ENCODE measurements around the gene KCMF1. TPM values are rescaled to one million over a fixed set of nuclear protein-coding genes. Genes with fewer than 3 reads are reported as not detected.

KCMF1 gene
- total and polyA plus RNA-seq, 2 of the 13 experiments (the other 11 are each of a cell fraction or from before 2014, with no cell fraction given) = 62.1 to 116 TPM

- WGBS (ENCODE audit: low lambda C conversion rate) = 100% methylated on average over 1 of the region's 1 CpG
- POLR2A ChIA-PET = no interaction called here
- intact Hi-C loops (cut with micrococcal nuclease; ENCODE audit: unreplicated experiment) (no loop called here), in situ Hi-C loops (cut with HindIII; ENCODE audit: extremely low pct_ligation_motif_present, low pct_unique_long_range_greater_than_20kb) (no loop called here)
- no TSS peak for BruUV-seq (replicated peaks)
- DNase-seq (ENCODE audit: low spot score) = no peak
- CTCF ChIA-PET (ENCODE audit: low intra/inter-chr PET ratio, low total read pairs) = no interaction called here
- no peak for TF ChIP-seq RFXANK (CRISPR knock-in tag; IDR thresholded peaks at IDR 0.05)
- TF ChIP-seq BRCA1 (CRISPR knock-in tag; IDR thresholded peaks at IDR 0.05) = no peak
- TF ChIP-seq SIN3A (IDR thresholded peaks at IDR 0.05; ENCODE audit: borderline replicate concordance, low read depth, low read length) = no peak
- no peak for TF ChIP-seq GFI1 (CRISPR knock-in tag; IDR thresholded peaks at IDR 0.05; ENCODE audit: borderline replicate concordance)
- TF ChIP-seq ZNF746 (CRISPR knock-in tag; IDR thresholded peaks at IDR 0.05) = no peak
- H3K4me2 ChIP-seq (ENCODE audit: low read depth, low read length) = no peak overlapping the region
- H4K20me1 ChIP-seq (ENCODE audit: insufficient read depth, low read length) = peaks cover 71% of the 10 kb centered on the region
- no peak overlapping the region for H3K27ac ChIP-seq (ENCODE audit: extremely low read length, insufficient read depth, low read length)
- ATAC-seq = no peak
- FAIRE-seq = no peak
- H3K36me3 ChIP-seq (replicated peaks in 1 of 2; ENCODE audit: control insufficient read depth in 1 of 2, insufficient read depth in 2 of 2, low read length in 2 of 2) = peaks cover 0 to 1% of the 10 kb centered on the region in 2 experiments; a peak in 1 of 5 replicates
- H3K4me3 ChIP-seq (replicated peaks in 1 of 3; ENCODE audit: insufficient read depth in 1 of 3, low read depth in 2 of 3, low read length in 3 of 3) = no peak overlapping the region
- no peaks in the 10 kb centered on the region for H3K27me3 ChIP-seq (ENCODE audit: control insufficient read depth in 1 of 2, insufficient read depth in 2 of 2, low read length in 2 of 2)
- H3K9me3 ChIP-seq (ENCODE audit: low read length) = no peaks in the 10 kb centered on the region
- no peak overlapping the region for H3K9ac ChIP-seq (ENCODE audit: insufficient read depth, low read depth, low read length)
- peaks cover 31% of the 10 kb centered on the region for H3K4me1 ChIP-seq (ENCODE audit: insufficient read depth, low read length)
- peaks cover 97% of the 10 kb centered on the region for H3K79me2 ChIP-seq (ENCODE audit: insufficient read depth, low read length)
- no peak overlapping the region for H2AFZ ChIP-seq (ENCODE audit: low read length)
These were observed 15.1 kb downstream of the KCMF1 start for GRCh38 chr2:84986018-84986417.

GRCh38 chr2:84989422-84989821, 18.5 kb downstream of the KCMF1 start:
- no TSS peak for BruUV-seq (replicated peaks)
- Histone ChIP-seq H3K4me1 (ENCODE audit: insufficient read depth, low read length) (peaks cover 44% of the 10 kb centered on the region), H3K27me3 (ENCODE audit: control insufficient read depth in 1 of 2, insufficient read depth in 2 of 2, low read length in 2 of 2) (no peaks in the 10 kb centered on the region), H3K4me3 (replicated peaks in 1 of 3; ENCODE audit: insufficient read depth in 1 of 3, low read depth in 2 of 3, low read length in 3 of 3) (no peak overlapping the region), H3K36me3 (replicated peaks in 1 of 2; ENCODE audit: control insufficient read depth in 1 of 2, insufficient read depth in 2 of 2, low read length in 2 of 2) (peaks cover 0 to 1% of the 10 kb centered on the region in 2 experiments; a peak in 3 of 5 replicates), H3K9ac (ENCODE audit: insufficient read depth, low read depth, low read length) (no peak overlapping the region), H3K9me3 (ENCODE audit: low read length) (no peaks in the 10 kb centered on the region), H3K79me2 (ENCODE audit: insufficient read depth, low read length) (peaks cover 93% of the 10 kb centered on the region), H2AFZ (ENCODE audit: low read length) (no peak overlapping the region), H3K4me2 (ENCODE audit: low read depth, low read length) (no peak overlapping the region), H3K27ac (ENCODE audit: extremely low read length, insufficient read depth, low read length) (no peak overlapping the region), H4K20me1 (ENCODE audit: insufficient read depth, low read length) (peaks cover 72% of the 10 kb centered on the region)
- no peak for DNase-seq (ENCODE audit: low spot score)
- POLR2A ChIA-PET = no interaction called here
- in situ Hi-C loops (cut with HindIII; ENCODE audit: extremely low pct_ligation_motif_present, low pct_unique_long_range_greater_than_20kb) (no loop called here), intact Hi-C loops (cut with micrococcal nuclease; ENCODE audit: unreplicated experiment) (loop anchor here (2.0 kb wide), 1 partner anchor 17 kb away; no protein-coding TSS in a partner anchor)
- FAIRE-seq = no peak
- no peak for ATAC-seq
- CTCF ChIA-PET (ENCODE audit: low intra/inter-chr PET ratio, low total read pairs) = no interaction called here
- WGBS (ENCODE audit: low lambda C conversion rate) = 96% methylated on average over 2 of the region's 2 CpGs
- TF ChIP-seq ZNF17 (CRISPR knock-in tag; IDR thresholded peaks at IDR 0.05) = no peak
- no peak for TF ChIP-seq ZBTB2 (CRISPR knock-in tag; IDR thresholded peaks at IDR 0.05; ENCODE audit: low read depth)
- no peak for TF ChIP-seq PLRG1 (conservative IDR thresholded peaks at IDR 0.05)
- no peak for TF ChIP-seq ZNF770 (CRISPR knock-in tag; IDR thresholded peaks at IDR 0.05)
- TF ChIP-seq ZNF44 (CRISPR knock-in tag; IDR thresholded peaks at IDR 0.05) = no peak
- TF ChIP-seq ZBTB37 (CRISPR knock-in tag; IDR thresholded peaks at IDR 0.05) = no peak
- TF ChIP-seq ERF (CRISPR knock-in tag; IDR thresholded peaks at IDR 0.05) = no peak
- no peak for TF ChIP-seq SSRP1 (CRISPR knock-in tag; IDR thresholded peaks at IDR 0.05)
- no peak for TF ChIP-seq ARNT (IDR thresholded peaks at IDR 0.05)
- no peak for TF ChIP-seq HNF4A (CRISPR knock-in tag; IDR thresholded peaks at IDR 0.05)
- TF ChIP-seq ATF7-NPFF (CRISPR knock-in tag; IDR thresholded peaks at IDR 0.05; ENCODE audit: low read depth) = no peak
- no peak for TF ChIP-seq ZNF496 (CRISPR knock-in tag; IDR thresholded peaks at IDR 0.05; ENCODE audit: insufficient replicate concordance)
